IMR-90 (cell line): ENCODE results near the gene MYH11. TPM values are rescaled to one million over a fixed set of nuclear protein-coding genes. Genes with fewer than 3 reads are reported as not detected.

Experiments
- ATAC-seq: fragments of 200-7000 bp; cut with Tn5 transposase; 2 replicates; pipeline ENCODE4 v1.9.1; 2020; ENCODE audit warnings: low read depth, mild to moderate bottlenecking, moderate library complexity
- BruUV-seq: library from RNA; stranded (reverse); fragments of 400-500 nt; replicated peaks from 2 replicates; lab custom pipeline; 2021; lab: Mats Ljungman, UMichigan
- CTCF ChIA-PET: fragments of 300-600 bp; formaldehyde crosslinking; extraction: SDS; loops from one replicate; lab custom pipeline; 2021; ENCODE audit warnings: antibody characterized with exemption; lab: Yijun Ruan, JAX
- POLR2A ChIA-PET: fragments of 300-600 bp; sonication (Branson Sonifier 250); formaldehyde crosslinking; loops from one replicate; lab custom pipeline; 2022; ENCODE audit warnings: antibody characterized with exemption; ENCODE audit not compliant: unreplicated experiment; lab: Charles Lee
- DNase-seq: peaks from one replicate; pipeline ENCODE4 v3.0.0; 2013
- H2AFZ ChIP-seq: replicated peaks from 2 replicates; pipeline ENCODE3; 2013; ENCODE audit warnings: low read length, mild to moderate bottlenecking; ENCODE audit not compliant: poor library complexity
- H2AK5ac ChIP-seq: 2 replicates; pipeline ENCODE4 v1.6.1; 2013; ENCODE audit warnings: low read depth, low read length, inconsistent platforms
- H2AK9ac ChIP-seq: replicated peaks from 2 replicates; pipeline ENCODE3; 2013; ENCODE audit warnings: mild to moderate bottlenecking, low read depth, low read length, moderate library complexity; ENCODE audit not compliant: poor library complexity
- H2BK120ac ChIP-seq: 2 replicates; pipeline ENCODE4 v1.6.1; 2013; ENCODE audit warnings: low read depth, low read length, inconsistent platforms
- H2BK15ac ChIP-seq: 3 replicates; pipeline ENCODE4 v1.6.1; 2013; ENCODE audit warnings: low read depth, low read length, inconsistent platforms
- H2BK20ac ChIP-seq: 2 replicates; pipeline ENCODE4 v1.6.1; 2013; ENCODE audit warnings: low read depth, mild to moderate bottlenecking, inconsistent platforms, low read length, moderate library complexity
- H2BK5ac ChIP-seq: 2 replicates; pipeline ENCODE4 v1.6.1; 2013; ENCODE audit warnings: mild to moderate bottlenecking, low read depth, low read length, inconsistent platforms; ENCODE audit not compliant: poor library complexity, severe bottlenecking
- H3K14ac ChIP-seq: replicated peaks from 2 replicates; pipeline ENCODE4 v1.6.1; 2013; ENCODE audit warnings: low read depth, low read length, inconsistent platforms
- H3K18ac ChIP-seq: 2 replicates; pipeline ENCODE4 v1.6.1; 2013; ENCODE audit warnings: low read depth, low read length, control low read depth
- H3K23ac ChIP-seq: 2 replicates; pipeline ENCODE4 v1.6.1; 2013; ENCODE audit warnings: low read depth, low read length, inconsistent platforms
- H3K27ac ChIP-seq: 2 replicates; pipeline ENCODE4 v1.5.1; 2013; ENCODE audit warnings: mild to moderate bottlenecking, control low read depth, low read length; ENCODE audit not compliant: insufficient read depth
- H3K27me3 ChIP-seq: 2 replicates; pipeline ENCODE4 v1.6.1; 2013; ENCODE audit warnings: low read length; ENCODE audit not compliant: control insufficient read depth, insufficient read depth
- H3K36me3 ChIP-seq: 2 replicates; pipeline ENCODE4 v1.6.1; 2013; ENCODE audit warnings: low read length, mixed read lengths; ENCODE audit not compliant: control insufficient read depth, insufficient read depth
- H3K4ac ChIP-seq: 2 replicates; pipeline ENCODE4 v1.6.1; 2013; ENCODE audit warnings: low read depth, low read length, inconsistent platforms
- H3K4me1 ChIP-seq: 2 replicates; pipeline ENCODE4 v1.6.1; 2013; ENCODE audit warnings: low read length, mixed read lengths; ENCODE audit not compliant: control insufficient read depth, insufficient read depth
- H3K4me2 ChIP-seq: 2 replicates; pipeline ENCODE4 v1.6.1; 2013; ENCODE audit warnings: low read depth, mild to moderate bottlenecking, control low read depth, low read length, moderate library complexity
- H3K4me3 ChIP-seq: 2 replicates; pipeline ENCODE4 v1.5.1; 2013; ENCODE audit warnings: low read depth, mild to moderate bottlenecking, control low read depth, low read length, moderate library complexity; ENCODE audit not compliant: insufficient read depth
- H3K56ac ChIP-seq: 2 replicates; pipeline ENCODE4 v1.6.1; 2013; ENCODE audit warnings: low read length, inconsistent platforms; ENCODE audit not compliant: insufficient read depth; ENCODE audit errors: extremely low read depth
- H3K79me1 ChIP-seq, 2 experiments: 2 replicates each; pipeline ENCODE4 v1.6.1; 2013; ENCODE audit warnings: low read length in 2 of 2, inconsistent platforms in 1 of 2, low read depth in 1 of 2
- H3K9ac ChIP-seq: 2 replicates; pipeline ENCODE4 v1.6.1; 2013; ENCODE audit warnings: low read depth, low read length, control low read depth
- H3K9me1 ChIP-seq: 2 replicates; pipeline ENCODE4 v1.6.1; 2013; ENCODE audit warnings: low read length, inconsistent platforms; ENCODE audit not compliant: insufficient read depth
- H3K9me3 ChIP-seq: 2 replicates; pipeline ENCODE4 v1.6.1; 2013; ENCODE audit warnings: low read length; ENCODE audit not compliant: control insufficient read depth, insufficient read depth
- H4K20me1 ChIP-seq: 2 replicates; pipeline ENCODE4 v1.6.1; 2013; ENCODE audit warnings: low read length, inconsistent platforms; ENCODE audit not compliant: insufficient read depth
- H4K5ac ChIP-seq: 2 replicates; pipeline ENCODE4 v1.6.1; 2013; ENCODE audit warnings: mild to moderate bottlenecking, low read depth, low read length, control low read depth
- H4K8ac ChIP-seq, 2 experiments: 2 replicates each; pipeline ENCODE4 v1.6.1; 2013; ENCODE audit warnings: low read depth in 2 of 2, low read length in 2 of 2, control low read depth in 1 of 2, inconsistent platforms in 1 of 2
- H4K91ac ChIP-seq: 2 replicates; pipeline ENCODE4 v1.6.1; 2013; ENCODE audit warnings: low read depth, low read length, inconsistent platforms; ENCODE audit not compliant: insufficient read depth
- BHLHE40 ChIP-seq: fragments of 150-350 bp; IDR thresholded peaks from 2 replicates; pipeline ENCODE4 v1.6.1; 2016; ENCODE audit warnings: mild to moderate bottlenecking, low read depth, low read length
- CHD1 ChIP-seq: IDR thresholded peaks from 2 replicates; pipeline ENCODE4 v1.6.1; 2012; ENCODE audit warnings: low read depth, low read length, improper control_type of control experiment
- CTCF ChIP-seq: conservative IDR thresholded peaks from 2 replicates; pipeline ENCODE4 v1.5.1; 2012; ENCODE audit warnings: mild to moderate bottlenecking, low read depth, low read length, improper control_type of control experiment
- ELK1 ChIP-seq: fragments of 150-350 bp; IDR thresholded peaks from 2 replicates; pipeline ENCODE4 v1.6.1; 2016; ENCODE audit warnings: low read depth, mild to moderate bottlenecking, low read length, moderate library complexity, borderline replicate concordance
- FOS ChIP-seq: fragments of 150-350 bp; IDR thresholded peaks from 2 replicates; pipeline ENCODE4 v1.6.1; 2016; ENCODE audit warnings: low read depth, low read length
- MAFK ChIP-seq: IDR thresholded peaks from 2 replicates; pipeline ENCODE4 v1.6.1; 2012; ENCODE audit warnings: low read depth, low read length, improper control_type of control experiment
- MAZ ChIP-seq: IDR thresholded peaks from 2 replicates; pipeline ENCODE4 v1.6.1; 2012; ENCODE audit warnings: low read depth, mild to moderate bottlenecking, low read length, improper control_type of control experiment, moderate library complexity, borderline replicate concordance
- MXI1 ChIP-seq: IDR thresholded peaks from 2 replicates; pipeline ENCODE4 v1.6.1; 2012; ENCODE audit warnings: low read depth, mild to moderate bottlenecking, low read length, moderate library complexity, borderline replicate concordance
- NFE2L2 ChIP-seq: fragments of 150-350 bp; IDR thresholded peaks from 2 replicates; pipeline ENCODE4 v1.6.1; 2016; ENCODE audit warnings: low read depth, mild to moderate bottlenecking, low read length
- POLR2A ChIP-seq: IDR thresholded peaks from 2 replicates; pipeline ENCODE4 v1.6.1; 2012; ENCODE audit warnings: mild to moderate bottlenecking, low read depth, low read length
- RAD21 ChIP-seq: IDR thresholded peaks from 2 replicates; pipeline ENCODE4 v1.6.1; 2012; ENCODE audit warnings: low read length, improper control_type of control experiment
- RCOR1 ChIP-seq: IDR thresholded peaks from 2 replicates; pipeline ENCODE4 v1.6.1; 2012; ENCODE audit warnings: mild to moderate bottlenecking, low read length, improper control_type of control experiment; ENCODE audit not compliant: insufficient replicate concordance
- RFX5 ChIP-seq: IDR thresholded peaks from 2 replicates; pipeline ENCODE4 v1.8.0; 2012; ENCODE audit warnings: low read depth, mild to moderate bottlenecking, low read length, moderate library complexity
- SMC3 ChIP-seq: fragments of 150-350 bp; IDR thresholded peaks from 2 replicates; pipeline ENCODE4 v1.6.1; 2016; ENCODE audit warnings: low read depth, mild to moderate bottlenecking, antibody characterized with exemption, low read length, moderate library complexity
- USF2 ChIP-seq: fragments of 150-350 bp; IDR thresholded peaks from 2 replicates; pipeline ENCODE4 v1.6.1; 2017; ENCODE audit warnings: mild to moderate bottlenecking, antibody characterized with exemption, low read length, low read depth
- WGBS, 2 experiments: methylation state at CpG; one replicate each; pipeline versions ENCODE4 v1.1.5 to v1.1.7; 2013; ENCODE audit warnings: missing lambda C conversion rate in 2 of 2; ENCODE audit not compliant: insufficient read length in 1 of 2; ENCODE audit errors: extremely low coverage in 2 of 2; 5-methylcytosine and 5-hydroxymethylcytosine counted together
- dilution Hi-C: fragments of 300-500 bp; cut with HindIII; formaldehyde crosslinking; loops from one replicate; pipeline ENCODE4 v1.14.3; 2018; ENCODE audit warnings: low sequenced_read_pairs; ENCODE audit not compliant: unreplicated experiment
- in situ Hi-C: fragments of 300-500 bp; cut with MboI; formaldehyde crosslinking; loops from 3 replicates; pipeline ENCODE4 v1.14.3; 2019; ENCODE audit warnings: low sequenced_read_pairs, inconsistent platforms, mixed read lengths
- intact Hi-C: fragments of 100-400 bp; cut with micrococcal nuclease; formaldehyde crosslinking; loops from 2 replicates; pipeline ENCODE4 v1.10.0; 2022
- polyA plus RNA-seq, 3 experiments: library from polyadenylated mRNA; depleted of rRNA; stranded (reverse); fragments of >200 nt; gene quantifications; 2 replicates each; pipeline ENCODE4 v1.2.3, GENCODE V29; 2012; ENCODE audit warnings: low replicate concordance in 1 of 3
- total RNA-seq: library from RNA; depleted of rRNA; stranded (reverse); fragments of >200 nt; gene quantifications from 2 replicates; pipeline ENCODE4 v1.2.3, GENCODE V29; 2012

The MYH11 gene
- total and polyA plus RNA-seq, 2 of the 4 experiments (the other 2 are of a cell fraction) = under 0.01 to 0.12 TPM

GRCh38 chr16:15853021-15853420 is 3.8 kb downstream of the MYH11 start:
- no CpG with 5 or more reads among the region's 4 CpGs for WGBS, 2 experiments
- no peak overlapping the region for H2AK9ac ChIP-seq

More at GRCh38 chr16:15853021-15853420, 3.8 kb downstream of the MYH11 start:
- Histone ChIP-seq H4K91ac (no peak overlapping the region), H3K79me1 (no peaks in the 10 kb centered on the region), H2BK120ac (no peak overlapping the region), H3K9ac (no peak overlapping the region), H2BK15ac (no peak overlapping the region), H2BK20ac (no peak overlapping the region), H3K4ac (no peak overlapping the region), H3K27ac (no peak overlapping the region), H2AFZ (no peak overlapping the region), H2BK5ac (no peak overlapping the region), H3K4me1 (peaks cover 6% of the 10 kb centered on the region), H3K56ac (no peak overlapping the region), H3K9me3 (no peaks in the 10 kb centered on the region), H2AK5ac (no peak overlapping the region), H3K27me3 (peaks cover 32% of the 10 kb centered on the region), H3K14ac (no peak overlapping the region), H3K4me2 (no peak overlapping the region), H4K5ac (no peak overlapping the region), H3K9me1 (no peaks in the 10 kb centered on the region), H3K23ac (no peak overlapping the region), H4K20me1 (no peaks in the 10 kb centered on the region), H4K8ac (no peak overlapping the region), H3K4me3 (no peak overlapping the region), H3K18ac (no peak overlapping the region), H3K36me3 (no peaks in the 10 kb centered on the region)
- no TSS peak for BruUV-seq
- ATAC-seq (no peak), DNase-seq (no peak)
- in situ Hi-C loops = no loop called here
- ChIA-PET CTCF (no interaction called here), POLR2A (interaction anchor here (0.6 kb wide), 1 partner anchor 9 kb away, joined by 6 read pairs; no protein-coding TSS in a partner anchor)
- dilution Hi-C loops = no loop called here
- intact Hi-C loops = no loop called here
- TF ChIP-seq RAD21 (no peak), MAFK (no peak), ELK1 (no peak), CTCF (no peak), POLR2A (no peak), MXI1 (no peak), CHD1 (no peak), SMC3 (no peak), FOS (no peak), RCOR1 (no peak), MAZ (no peak), NFE2L2 (no peak), BHLHE40 (no peak), RFX5 (no peak), USF2 (no peak)
